Choroid plexus epithelial cell (primary cell): ENCODE data around the gene PJVK.
A peak's percentile ranks its signal among the peaks of the same experiment; 100 is the strongest.

Source experiments
- DNase-seq: peaks from one replicate; pipeline ENCODE4 v3.0.0-alpha.2; 2010; ENCODE audit warnings: low read depth
- H3K4me3 ChIP-seq: 2 replicates; pipeline ENCODE4 v1.5.1; 2011; ENCODE audit warnings: low read depth, mild to moderate bottlenecking, control low read depth, low read length, moderate library complexity
- TF ChIP-seq, protein P1 (sequence below): conservative IDR thresholded peaks from 2 replicates; pipeline ENCODE4 v1.5.1; 2011; ENCODE audit warnings: low read depth, mild to moderate bottlenecking, control low read depth, inconsistent platforms, low read length, moderate library complexity

Gene PJVK

DNA sequence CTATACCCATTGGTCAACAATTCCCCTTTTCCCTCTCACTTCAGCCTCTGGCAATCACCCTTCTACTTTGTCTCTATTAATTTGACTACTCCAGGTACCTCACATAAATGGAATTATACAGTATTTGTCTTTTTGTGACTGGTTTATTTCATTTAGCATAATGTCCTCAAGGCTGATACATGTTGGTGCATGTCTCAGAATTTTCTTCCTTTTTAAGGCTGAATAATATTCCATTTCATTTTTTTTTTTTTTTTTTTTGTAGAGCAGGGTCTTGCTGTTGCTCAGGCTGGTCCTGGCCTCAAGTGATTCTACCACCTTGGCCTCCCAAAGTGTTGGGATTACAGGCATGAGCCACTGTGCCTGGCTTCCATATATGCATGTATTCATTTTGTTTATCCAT, 25.3 kb downstream of the PJVK start:
- TF ChIP-seq, protein P1, sequence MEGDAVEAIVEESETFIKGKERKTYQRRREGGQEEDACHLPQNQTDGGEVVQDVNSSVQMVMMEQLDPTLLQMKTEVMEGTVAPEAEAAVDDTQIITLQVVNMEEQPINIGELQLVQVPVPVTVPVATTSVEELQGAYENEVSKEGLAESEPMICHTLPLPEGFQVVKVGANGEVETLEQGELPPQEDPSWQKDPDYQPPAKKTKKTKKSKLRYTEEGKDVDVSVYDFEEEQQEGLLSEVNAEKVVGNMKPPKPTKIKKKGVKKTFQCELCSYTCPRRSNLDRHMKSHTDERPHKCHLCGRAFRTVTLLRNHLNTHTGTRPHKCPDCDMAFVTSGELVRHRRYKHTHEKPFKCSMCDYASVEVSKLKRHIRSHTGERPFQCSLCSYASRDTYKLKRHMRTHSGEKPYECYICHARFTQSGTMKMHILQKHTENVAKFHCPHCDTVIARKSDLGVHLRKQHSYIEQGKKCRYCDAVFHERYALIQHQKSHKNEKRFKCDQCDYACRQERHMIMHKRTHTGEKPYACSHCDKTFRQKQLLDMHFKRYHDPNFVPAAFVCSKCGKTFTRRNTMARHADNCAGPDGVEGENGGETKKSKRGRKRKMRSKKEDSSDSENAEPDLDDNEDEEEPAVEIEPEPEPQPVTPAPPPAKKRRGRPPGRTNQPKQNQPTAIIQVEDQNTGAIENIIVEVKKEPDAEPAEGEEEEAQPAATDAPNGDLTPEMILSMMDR = no peak
- no peak overlapping the region for H3K4me3 ChIP-seq
- no peak for DNase-seq

DNA sequence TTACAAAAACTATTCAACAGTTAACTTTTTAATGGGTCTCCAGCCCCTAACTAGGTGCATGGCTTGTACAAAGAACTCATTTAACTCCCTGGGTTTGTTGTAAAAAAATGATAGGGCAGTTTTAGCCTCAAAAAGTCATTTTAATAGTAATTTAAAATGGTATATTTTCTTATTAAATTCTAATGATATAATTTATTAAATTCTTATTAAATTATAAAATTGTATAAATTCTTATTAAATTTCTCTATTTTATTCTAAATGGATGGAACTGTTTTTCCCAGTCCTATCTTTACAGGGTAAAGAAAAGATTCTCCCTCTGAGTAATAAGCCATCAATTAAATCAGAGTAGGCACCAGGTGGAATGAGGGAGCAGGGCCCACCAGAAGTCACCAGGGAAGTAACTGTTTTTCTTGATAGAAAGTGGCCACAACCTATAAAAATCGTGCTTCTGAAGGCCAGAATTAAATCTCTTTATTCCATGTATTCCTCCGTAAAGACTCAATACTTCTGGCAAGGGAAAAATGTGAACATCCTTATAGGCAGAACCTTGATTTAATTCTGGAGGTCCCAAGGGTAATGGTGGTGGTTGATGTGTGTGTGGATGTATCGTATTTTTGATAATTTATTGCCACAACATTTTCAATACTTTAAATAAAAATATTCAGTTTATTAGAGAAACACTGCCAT, 26.4 kb downstream of the PJVK start:
- H3K4me3 ChIP-seq = peak overlapping the region; percentile 89

DNA sequence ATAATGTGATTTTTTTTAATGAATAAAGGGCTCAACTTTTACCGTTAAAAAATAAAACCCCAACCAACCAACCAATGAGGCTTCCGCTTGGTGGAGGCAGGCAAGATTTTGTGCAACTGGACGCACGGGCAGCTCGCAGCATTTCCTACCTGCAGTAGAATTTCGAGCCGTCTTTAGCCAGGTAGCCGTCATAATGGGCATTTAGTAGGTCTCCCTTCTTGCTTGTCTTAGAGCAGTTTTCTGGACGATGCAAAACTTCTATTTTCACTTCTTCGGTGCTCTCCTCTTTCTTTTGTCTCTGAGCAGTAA, 26.9 kb downstream of the PJVK start:
- peak; percentile 38 for DNase-seq
- TF ChIP-seq, protein P1 = no peak
- H3K4me3 ChIP-seq = peak overlapping the region; percentile 89

More for the DNA sequence above, 26.4 kb downstream of the PJVK start:
- TF ChIP-seq, protein P1 = no peak
- no peak for DNase-seq

DNA sequence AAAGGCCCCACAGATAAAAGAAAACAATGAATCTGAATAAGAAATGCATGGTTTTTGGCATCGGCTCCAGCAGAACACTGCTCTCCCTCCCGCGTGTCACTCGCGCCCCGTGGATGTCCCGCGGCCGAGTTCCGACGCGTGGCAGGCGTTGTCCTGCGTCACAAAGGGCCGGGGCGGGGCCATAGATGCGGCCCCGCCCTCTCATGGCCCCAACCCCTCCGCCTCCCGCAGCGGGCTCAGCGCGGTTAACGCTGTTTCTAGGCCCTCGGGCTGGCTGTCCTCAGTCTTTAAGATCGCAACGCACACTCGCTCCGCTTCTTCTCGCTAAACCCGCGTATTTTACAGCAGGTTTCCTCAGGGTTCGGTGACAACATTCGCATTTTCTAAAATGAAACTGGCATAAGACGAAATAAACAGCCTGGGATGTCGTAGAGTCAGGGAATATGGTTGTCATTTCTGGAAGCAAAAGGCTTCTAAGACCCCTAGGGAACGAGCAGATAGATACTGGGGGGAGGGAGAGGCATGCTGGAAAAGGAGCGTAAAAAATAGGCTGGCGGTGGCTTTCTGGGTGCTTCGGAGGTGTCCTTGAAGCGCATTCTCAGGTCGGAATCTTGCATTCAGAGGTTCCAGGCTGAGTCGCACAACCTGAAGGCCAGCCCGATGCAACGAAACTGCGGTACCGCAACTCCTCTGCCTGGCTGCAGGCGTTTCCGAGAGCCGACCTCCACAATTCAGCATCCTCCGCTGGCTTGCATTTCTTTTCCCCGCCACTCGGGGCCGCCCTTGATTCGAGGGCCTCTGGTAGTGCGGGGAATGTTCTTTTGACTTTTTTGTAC, 27.5 kb downstream of the PJVK start, which contains the start of gene FKBP7:
Gene FKBP7 (minus strand): TSS at position 162 of the 836 bp plus-strand sequence. CDS start 101 bp downstream, at position 61.
- peak within 1 kb of the TSS; percentile 89 for H3K4me3 ChIP-seq
- TF ChIP-seq, protein P1 = peak; percentile 78
- peak; percentile 86 for DNase-seq

DNA sequence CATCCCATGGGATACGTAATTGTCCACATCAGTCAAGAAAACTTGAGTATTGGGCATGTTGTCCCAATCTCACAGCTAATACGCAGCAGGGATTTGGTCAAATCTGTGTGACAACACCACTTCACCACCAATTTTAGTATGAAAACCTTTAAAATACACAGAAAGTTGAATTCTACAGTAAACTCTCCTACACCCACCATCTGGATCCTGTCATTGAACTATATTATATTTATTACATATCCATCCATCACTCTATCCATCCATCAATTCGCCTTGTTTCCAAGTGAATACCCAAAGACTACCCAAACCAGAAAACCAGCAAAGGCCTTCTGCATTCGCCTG, 28.1 kb downstream of the PJVK start:
- TF ChIP-seq, protein P1 = no peak
- peak overlapping the region; percentile 89 for H3K4me3 ChIP-seq
- no peak for DNase-seq

DNA sequence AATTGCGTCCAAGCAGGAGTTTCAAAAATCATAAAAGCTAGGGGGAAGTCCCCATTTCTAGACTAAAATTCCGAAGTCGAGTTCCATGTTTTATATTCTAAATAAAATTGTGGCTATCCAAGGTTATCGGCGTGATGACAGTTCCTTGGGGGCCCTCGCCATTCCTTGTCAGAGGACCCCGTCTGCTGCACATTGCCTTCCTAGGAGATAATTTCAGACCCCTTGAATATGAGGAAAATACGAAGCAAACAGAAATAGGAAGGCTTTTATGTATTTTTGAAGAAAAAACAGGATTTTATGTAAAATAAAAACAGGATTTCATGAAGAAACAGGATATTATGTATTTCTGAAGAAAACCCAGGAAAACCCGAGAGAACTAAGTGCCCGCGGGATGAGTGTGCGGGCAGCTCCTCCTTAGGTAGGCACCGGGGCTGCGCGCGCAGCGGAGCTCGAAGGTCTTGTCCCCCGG, 28.6 kb downstream of the PJVK start:
- no peak for DNase-seq
- H3K4me3 ChIP-seq = peak overlapping the region; percentile 79
- TF ChIP-seq, protein P1 = no peak
